ENCODE results near the gene GRIK3. TPM values are rescaled to one million over a fixed set of nuclear protein-coding genes. Genes with fewer than 3 reads are reported as not detected.
"Not testable (repeated sequence)": the region's sequence is repeated elsewhere in the genome, so short reads cannot be mapped to it uniquely, and the experiment has no call there.

Gene GRIK3
- total RNA-seq, 1 donor from 2014 or later: not detected

DNA sequence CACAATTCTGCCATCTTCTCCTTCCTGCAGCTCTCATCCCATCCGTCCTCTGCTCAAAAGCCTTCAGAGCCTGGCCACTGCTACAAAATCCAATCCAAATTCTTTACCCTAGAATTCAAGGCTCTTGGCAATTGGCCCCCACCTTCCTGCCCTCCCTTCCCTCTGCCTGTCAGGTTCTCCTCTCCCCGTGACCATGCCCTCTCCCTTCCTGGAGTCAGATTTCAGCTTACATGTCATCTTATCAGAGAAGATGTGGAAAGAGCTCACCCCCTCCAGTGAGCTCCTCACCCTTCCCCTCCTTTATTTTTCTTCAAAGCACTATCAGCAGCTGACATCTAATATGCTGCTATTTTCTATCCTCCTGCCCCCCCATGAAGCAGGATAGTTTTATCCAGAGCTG, 86.9 kb downstream of the GRIK3 start:
- intact Hi-C loops (cut with micrococcal nuclease): no loop called here

DNA sequence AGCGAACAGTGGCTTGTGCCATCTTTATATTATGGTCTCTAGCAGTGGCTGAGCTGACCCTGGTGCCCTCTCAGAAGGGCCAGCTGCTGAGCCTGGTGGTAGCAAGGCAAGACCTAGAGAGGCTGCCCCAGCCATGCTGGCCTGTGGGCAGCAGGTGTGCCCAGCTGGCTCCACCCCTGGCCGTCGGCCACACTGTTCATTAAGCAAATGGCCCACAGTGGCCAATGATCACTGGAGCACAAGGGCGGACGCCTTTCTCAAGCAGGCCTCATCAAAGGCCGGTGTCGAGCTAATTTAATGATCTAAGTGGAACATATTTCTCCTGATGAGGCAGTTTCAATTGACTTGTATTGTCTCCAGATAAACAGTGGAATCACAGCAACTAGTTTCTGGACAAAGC, 89.4 kb downstream of the GRIK3 start:
- intact Hi-C loops (cut with micrococcal nuclease): no loop called here

DNA sequence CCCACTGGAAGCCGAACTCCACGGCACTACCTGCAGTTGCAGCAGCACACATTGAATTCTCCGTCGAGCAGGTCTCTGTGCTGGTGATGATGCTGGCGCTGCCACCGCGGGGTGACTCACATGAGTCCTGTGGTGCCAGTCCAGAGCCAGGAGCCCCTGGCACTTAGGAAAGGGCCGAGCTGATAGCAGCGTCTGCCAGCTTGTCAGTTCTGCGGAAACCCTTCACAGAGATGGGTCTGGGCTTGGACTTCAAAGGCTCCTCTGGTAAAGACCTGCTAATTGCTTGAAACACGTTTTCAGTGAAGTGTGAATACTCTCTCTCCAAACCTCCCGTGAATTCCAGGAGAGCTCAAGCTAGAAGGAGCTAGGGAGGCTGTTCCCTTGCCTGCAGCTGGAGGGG, 92.2 kb downstream of the GRIK3 start:
- intact Hi-C loops (cut with micrococcal nuclease): no loop called here

DNA sequence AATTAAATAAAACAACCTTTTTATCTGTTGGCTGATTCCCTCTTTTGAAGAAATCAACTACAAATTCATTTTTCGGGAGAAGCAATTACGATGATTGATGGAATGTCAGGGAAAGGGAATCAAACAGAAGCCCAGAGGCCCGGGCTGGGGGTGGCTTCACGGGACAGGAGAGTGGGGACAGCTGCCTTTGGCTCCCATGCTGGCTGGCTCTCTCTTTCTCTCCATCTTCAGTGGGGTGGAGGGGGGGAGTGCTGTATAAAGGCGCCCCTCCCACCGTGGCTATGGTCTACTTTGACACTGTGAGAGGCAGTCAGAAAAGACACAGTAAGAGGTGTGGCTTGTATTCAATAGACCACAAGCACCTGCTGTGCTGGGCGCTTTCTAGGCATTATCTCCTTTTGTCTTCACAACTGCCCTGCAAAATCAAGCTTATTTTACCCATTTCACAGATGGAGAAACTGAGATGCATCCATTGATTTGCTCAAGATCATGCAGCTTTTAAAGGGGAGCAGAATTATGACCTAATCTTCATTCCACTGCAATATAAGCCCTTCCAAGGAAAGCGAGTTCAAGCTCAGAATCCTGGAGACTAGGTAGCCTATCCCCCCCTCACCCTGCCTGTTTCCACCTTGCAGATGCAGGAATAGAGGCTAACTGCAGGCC, 92.9 kb downstream of the GRIK3 start:
- intact Hi-C loops (cut with micrococcal nuclease): no loop called here

DNA sequence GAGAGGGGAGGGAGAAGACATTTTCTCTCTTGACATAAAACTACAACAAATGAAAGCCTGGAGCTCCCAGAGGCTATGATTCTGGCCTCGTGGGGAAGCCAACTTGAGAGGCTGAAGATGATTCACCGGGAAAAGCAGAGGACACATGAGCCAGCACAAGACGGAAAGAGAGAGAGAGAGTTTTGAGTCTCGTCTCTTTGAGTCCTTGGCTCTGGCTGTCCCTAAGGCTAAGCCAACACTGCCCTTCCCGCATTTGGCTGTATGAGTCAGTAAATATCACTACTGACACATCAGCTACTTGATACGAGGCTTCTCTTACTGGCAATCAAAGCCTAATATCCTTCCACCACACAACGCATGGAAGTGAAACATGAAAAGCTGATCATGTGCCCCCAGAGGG, 95.5 kb downstream of the GRIK3 start:
- intact Hi-C loops (cut with micrococcal nuclease): no loop called here

DNA sequence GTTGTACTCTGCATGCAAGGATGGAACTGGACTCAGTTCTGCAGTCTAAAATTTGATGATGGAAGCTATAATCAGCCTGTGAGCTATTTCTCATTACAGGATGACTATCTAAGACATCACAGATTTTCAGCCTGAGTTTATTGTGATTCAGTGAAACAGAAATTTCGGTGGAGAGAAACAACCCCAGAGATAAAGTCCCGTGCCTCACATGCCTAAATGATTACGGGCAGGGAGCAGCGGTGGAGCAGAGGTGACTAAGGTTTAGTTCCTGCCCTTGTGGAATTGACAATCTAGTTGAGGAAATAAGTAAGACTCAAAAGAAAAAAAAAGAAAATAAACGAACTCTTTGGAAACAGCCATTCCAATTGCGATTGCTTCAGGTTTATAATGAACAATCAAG, 96.9 kb downstream of the GRIK3 start:
- intact Hi-C loops (cut with micrococcal nuclease): no loop called here

DNA sequence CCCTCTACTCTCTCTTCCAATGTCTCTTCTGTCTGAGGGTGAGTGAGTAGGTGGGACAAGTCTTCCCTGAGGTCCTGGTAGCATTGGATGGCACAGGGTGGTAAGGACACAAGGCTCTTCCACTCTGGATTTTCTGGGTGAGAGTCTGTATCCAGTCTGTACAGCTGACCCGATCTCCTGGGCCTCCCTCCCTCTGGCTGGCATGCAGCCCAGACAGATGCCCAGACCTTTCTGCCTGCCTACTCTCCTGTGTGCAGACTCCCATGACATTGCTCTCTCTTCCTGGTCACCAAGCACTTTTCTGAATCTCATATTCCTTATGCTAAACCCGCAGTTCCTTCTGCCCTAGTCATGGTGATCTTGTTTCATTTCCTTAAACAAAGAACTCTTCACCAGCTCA, 100.3 kb downstream of the GRIK3 start:
- intact Hi-C loops (cut with micrococcal nuclease): no loop called here

DNA sequence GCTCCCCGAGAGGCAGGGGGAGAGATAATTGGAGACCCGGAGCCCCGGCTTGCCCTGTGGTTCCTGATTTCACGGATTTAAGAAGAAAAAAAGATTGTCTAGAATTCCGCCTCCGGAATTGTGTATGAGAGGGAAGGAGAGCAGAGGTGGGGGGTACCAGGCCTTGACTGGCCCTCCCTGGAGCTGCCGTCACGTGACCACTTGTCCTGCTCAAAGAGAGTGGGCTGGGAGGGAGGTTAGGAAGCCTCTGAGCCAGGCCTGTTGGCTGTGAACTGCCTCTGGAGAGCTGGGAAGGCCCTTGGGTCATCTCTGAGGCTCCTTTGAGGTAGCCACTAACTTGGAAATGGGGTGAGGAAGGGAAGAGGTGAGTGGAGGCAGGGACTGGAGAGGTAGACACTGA, 106.5 kb downstream of the GRIK3 start:
- intact Hi-C loops (cut with micrococcal nuclease): no loop called here

DNA sequence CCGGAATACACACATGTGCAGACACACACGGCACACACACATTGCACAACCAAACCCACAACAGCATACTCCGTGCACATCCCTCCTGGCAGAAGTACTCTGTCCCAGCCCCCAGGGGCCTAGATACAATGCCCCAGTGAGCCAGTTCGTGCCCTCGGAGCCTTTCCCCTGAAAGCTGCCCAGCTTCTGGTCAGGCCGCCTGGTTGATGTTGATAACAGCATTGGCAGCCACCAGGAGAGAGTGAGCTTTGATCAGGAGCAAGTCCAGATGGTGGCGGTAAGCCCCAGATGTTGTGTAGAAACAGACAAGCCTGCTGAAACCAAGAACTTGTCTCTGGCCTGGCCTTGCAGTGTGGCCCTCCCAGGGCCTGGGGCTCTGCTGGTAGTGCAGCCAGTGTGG, 109.1 kb downstream of the GRIK3 start:
- intact Hi-C loops (cut with micrococcal nuclease): no loop called here

DNA sequence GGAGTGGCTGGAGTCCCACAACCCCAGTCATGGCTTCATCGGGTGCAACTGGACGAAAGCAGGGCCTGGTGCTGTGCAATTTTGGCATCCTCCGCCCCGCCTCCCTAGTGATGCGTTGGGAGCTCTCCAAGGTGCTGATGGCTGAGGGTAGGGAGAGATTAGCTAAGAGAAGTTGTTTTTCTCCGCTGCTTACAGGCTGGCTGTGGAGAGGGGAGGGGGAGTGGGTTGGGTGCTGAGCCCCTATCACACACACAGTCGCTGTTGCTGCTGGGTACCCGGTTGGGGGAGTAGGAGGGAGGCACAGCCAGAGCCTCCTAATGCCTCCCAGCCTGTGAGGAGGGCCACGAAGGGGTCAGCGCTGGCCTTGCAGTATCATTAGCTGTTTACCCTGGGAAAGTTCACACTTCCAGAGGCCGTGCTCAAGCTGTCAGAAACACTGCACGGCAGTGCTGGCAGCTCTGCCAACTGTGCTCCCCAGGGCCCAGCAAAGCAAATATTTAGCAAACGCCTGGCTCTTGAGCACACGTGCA, 110.0 kb downstream of the GRIK3 start:
- intact Hi-C loops (cut with micrococcal nuclease): no loop called here

DNA sequence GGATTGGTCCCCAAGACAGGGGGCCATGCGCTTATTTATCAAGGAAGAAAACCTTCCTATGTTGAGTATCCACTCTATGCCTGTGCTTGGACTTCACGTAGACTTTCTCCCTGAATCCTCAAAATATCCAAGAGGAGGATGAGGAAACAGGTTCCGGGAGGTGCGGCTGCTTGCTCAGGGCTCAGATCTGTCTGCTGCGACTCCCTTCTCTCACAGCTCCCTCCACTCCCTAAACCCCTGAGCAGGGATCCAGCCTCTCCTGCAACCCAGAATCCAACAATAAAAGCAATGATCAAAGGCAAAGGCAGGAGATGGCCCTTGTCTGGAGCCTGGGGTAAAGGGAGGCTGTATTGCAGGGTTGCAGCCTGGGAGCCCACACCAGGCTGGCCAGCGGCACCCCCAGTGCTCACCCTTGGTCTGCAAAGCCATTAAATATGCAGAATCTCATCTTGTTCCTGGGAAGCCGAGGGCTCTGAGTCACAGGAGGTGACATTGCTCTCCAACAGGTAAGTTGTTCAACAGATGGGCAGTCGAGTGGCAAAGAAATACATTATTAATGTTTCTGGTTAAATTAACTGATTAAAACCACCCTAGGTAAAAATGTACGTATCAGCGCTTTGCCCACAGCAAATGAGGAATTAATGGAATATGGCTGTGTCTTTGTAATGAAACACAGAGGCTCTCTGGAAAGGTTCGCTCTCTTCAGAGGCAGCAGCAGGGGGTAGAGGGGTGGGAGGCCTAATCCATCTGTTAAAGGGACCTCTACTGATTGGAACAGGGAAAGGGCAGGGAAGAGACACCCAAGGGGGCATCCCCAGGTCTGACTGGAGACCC, 111.5 kb downstream of the GRIK3 start:
- intact Hi-C loops (cut with micrococcal nuclease): no loop called here

DNA sequence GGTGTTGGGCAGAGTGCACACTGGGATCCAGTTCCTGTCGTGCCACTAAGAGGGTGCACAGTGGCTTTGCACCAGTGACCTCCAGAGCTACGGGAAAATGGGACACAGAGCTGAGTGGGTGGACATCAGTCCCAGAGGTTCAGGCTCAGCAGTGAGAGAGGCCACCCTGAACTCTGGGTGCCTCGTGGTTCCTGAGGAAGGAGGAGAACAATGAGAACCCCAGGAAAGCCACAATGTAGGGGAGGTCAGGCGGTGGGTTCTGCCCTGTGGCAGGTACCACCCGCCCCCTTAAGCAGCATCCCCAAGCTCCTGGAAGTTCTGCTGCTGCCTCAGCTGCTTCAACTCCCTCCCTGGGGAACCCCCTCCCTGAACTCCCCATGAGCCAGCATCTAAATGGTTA, 112.2 kb downstream of the GRIK3 start:
- intact Hi-C loops (cut with micrococcal nuclease): no loop called here

DNA sequence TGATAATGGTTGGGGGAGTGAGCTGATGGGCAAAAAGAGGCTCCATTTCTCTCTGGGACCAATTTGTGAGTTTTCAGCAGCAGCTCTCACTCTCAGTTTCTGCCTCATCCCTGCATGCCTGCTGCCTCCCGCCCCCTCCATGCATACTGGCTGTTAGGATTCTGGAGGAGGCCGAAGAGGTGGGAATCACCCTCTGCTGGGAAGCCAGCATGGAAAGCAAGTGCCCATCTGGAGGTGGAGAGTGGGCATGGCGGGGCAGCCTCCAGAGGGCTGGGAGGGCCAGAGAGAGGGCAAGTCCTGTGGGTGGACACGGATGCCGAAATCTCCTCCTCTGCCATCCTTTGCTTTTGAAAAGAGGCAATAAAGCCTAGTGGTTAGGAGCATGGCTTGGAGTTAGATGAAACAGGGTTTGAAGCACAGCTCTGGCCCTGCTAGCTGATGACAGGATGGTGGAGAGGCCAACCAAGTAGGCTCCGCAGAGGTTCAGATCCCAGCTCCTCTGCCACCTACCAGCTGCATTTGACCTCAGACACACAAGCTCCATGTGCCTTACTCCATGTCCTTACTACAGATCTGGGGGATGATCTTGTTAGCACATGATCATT, 113.4 kb downstream of the GRIK3 start:
- intact Hi-C loops (cut with micrococcal nuclease): no loop called here

DNA sequence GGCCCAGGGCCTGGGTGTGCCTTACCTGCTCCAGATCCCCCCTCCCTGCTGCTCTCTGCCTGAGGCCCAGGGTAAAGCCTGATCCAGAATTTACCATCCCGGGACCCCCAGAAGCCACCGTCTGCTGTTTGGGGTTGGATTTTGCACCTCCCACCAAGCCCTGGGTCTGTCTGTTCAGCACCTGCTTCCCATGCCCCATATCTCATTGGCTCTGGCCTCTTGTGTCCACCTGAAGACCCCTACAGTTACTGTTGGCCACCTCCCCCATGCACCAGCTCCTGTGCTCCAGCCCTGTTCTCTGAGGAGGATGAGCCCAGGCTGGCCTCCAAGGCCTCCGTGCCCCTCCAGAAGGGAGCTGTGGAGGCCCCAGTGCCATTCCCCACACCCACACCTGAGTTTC, 113.9 kb downstream of the GRIK3 start:
- intact Hi-C loops (cut with micrococcal nuclease): no loop called here

DNA sequence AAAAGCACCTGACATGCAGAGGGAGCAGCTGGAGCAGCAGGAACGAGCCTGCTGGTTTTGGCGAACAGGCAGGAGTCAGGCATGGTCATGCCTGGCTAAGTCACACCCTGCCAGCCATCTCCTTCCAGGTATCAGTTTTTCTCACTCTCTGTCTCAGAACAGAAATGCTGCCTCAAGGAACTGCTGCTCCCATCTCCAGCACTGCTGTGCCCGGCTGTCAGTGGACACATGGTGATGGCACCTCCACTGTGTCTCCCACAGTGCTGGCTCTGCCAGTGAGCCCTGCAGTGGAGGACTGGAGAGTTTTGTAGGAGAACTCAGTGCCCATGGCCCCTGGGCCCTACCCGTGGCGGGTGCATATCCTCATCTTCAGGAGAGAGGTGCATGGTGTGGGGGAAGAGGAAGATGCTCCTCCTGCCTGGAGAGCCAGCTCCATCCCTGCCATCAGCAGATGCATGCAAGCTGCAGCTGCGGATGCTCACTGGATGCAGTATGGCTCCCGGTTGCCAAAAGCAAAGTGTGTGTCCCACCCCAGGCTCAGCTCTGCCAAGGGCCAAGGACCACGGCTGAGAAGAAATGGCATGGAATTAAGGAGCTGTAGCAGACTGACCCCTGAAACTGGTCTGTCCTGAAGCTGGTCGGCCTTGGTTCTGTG, 114.7 kb downstream of the GRIK3 start:
- intact Hi-C loops (cut with micrococcal nuclease): no loop called here

DNA sequence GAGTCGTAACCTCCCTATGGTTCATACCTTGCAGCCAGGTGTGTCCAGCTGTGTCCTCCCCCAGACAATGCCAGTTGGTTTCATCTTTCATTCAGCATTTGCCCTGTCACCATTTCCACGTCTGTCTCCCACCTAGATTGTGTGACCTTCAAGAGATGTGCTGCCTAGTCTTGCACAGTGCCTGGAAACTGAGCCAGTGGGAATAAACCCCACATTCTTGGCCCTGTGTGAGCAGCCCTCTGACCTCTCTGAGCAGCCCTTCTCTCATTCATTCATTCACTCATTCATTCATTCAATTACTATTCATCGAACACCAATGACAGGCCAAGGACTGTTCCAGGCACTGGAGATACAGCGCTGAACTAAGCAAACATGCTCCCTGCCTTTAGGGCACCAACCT, 115.7 kb downstream of the GRIK3 start:
- intact Hi-C loops (cut with micrococcal nuclease): no loop called here

DNA sequence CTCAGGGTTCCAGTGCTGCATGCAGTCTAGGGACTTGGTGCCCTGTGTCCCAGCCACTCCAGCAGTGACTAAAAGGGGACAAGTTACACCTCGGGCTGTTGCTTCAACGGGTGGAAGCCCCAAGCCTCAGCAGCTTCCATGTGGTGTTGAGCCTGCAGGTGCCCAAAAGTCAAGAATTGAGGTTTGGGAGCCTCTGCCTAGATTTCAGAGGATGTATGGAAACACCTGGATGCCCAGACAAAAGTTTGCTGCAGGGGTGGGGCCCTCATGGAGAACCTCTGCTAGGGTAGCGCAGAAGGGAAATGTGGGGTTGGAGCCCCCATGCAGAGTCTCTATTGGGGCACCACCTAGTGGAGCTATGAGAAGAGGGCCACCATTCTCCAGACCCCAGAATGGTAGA, 117.8 kb downstream of the GRIK3 start:
- intact Hi-C loops (cut with micrococcal nuclease): not testable (repeated sequence)

DNA sequence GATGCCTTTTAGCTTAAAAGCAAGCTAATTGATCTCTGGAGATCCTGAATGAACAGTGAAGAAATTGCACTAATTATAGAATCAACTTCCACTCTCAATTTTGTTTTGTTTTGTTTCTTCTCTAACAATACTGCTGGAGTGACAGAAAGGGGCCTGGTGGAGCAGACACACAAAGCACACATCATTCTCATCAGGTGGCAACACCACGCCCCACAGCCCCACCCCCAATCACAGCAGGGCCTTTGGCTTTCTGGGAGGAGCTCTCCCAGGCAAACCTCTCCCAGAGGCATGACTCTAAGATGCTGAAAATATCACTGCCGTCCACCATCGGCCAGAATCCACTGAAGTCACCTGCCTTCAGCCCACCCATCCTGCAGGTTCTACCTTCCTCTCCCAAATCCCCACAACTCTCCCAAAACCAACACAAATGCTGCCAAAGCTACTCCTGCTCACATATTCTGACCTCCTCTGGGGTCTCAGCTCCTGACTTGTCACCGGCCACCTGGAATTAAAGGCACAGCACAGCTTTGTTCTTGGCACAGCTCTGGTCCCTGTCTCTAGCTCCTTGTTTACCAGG, 120.7 kb downstream of the GRIK3 start:
- intact Hi-C loops (cut with micrococcal nuclease): no loop called here

DNA sequence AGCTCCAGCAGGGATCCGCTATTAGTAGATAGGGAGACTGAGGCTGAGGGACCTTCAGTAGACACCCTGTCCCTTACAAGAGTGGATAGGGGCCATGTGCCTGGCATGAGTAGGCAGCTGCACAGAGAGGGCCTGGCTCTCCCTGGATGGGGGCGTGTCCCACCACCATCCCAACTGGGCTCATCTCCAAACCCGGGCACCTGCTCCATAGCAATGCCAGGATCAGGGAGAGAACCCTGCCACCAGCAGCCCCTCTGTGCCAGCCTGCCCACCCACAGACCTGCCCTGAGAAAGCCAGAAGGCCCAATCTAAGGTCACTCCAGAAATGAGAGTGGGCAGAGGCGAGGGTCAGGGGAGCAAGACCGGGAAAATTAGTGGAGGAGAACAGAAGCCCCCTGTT, 121.3 kb downstream of the GRIK3 start:
- intact Hi-C loops (cut with micrococcal nuclease): no loop called here

DNA sequence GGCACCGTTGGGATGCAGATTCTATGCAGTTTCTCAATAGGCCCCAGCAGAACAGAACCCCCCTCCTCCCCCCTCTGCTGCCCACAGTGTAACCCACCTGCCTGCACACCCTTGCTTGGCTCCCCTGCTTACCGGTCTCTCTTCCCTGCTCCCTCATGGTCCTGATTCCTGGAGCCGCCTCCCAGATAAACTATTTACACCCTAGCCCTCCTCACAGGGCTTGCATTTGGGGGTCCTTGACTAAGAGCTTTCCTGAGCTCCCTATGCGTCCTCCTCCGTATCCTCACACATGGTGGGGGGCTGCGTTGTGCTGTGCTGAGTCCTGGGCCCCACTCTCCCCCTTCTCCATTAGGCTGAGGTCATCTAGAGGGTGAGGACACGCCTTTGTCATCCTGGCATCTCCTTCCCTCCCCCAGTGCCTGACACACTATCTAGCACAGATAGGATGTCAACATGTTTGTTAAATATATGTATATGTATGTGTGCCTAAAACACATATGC, 121.9 kb downstream of the GRIK3 start:
- intact Hi-C loops (cut with micrococcal nuclease): no loop called here

All from T-helper 1 cell treated with Interleukin-12 subunit alpha and Interleukin-12 subunit beta and Interleukin-4 antibody, amounts not matched to agents 30 ng/mL and 1 ng/mL, for 36 hours (primary cell).